HG03175 (cell line): ENCODE data around the gene RSPH3.
"Not testable (repeated sequence)": the region's sequence is repeated elsewhere in the genome, so short reads cannot be mapped to it uniquely, and the experiment has no call there.

Experiments
- ATAC-seq: cut with Tn5 transposase; IDR thresholded peaks from one replicate; pipeline ENCODE4 v1.9.1; 2021; ENCODE audit warnings: mild to moderate bottlenecking, moderate library complexity; ENCODE audit not compliant: unreplicated experiment

The RSPH3 gene

GRCh38 chr6:158999666-159000403 is at the start of gene RSPH3:
Gene RSPH3 (minus strand): TSS chr6:159000202. CDS start chr6:158999550, 652 bp downstream.
- ATAC-seq: peak; percentile 93

- ATAC-seq: no peak
Measured at GRCh38 chr6:159047891-159048685, 48.1 kb upstream of the RSPH3 start.

GRCh38 chr6:159045801-159046200 is 45.8 kb upstream of the RSPH3 start:
- no peak for ATAC-seq

- ATAC-seq: peak; percentile 83
Measured at GRCh38 chr6:159044899-159045727, 45.1 kb upstream of the RSPH3 start, which contains the start of gene TAGAP. Gene TAGAP (minus strand): TSS chr6:159044991. CDS start chr6:159044146, 845 bp downstream.

GRCh38 chr6:159043947-159044346 is 43.9 kb upstream of the RSPH3 start:
- ATAC-seq: no peak

- no peak for ATAC-seq
Measured at GRCh38 chr6:159043251-159043650, 43.2 kb upstream of the RSPH3 start.

GRCh38 chr6:159042826-159043181 is 42.8 kb upstream of the RSPH3 start:
- ATAC-seq: no peak

GRCh38 chr6:159042003-159042825 is 42.2 kb upstream of the RSPH3 start:
- peak; percentile 37 for ATAC-seq

GRCh38 chr6:159041181-159041580 is 41.2 kb upstream of the RSPH3 start:
- no peak for ATAC-seq

GRCh38 chr6:159039885-159040258 is 39.9 kb upstream of the RSPH3 start:
- ATAC-seq: no peak

- ATAC-seq: peak; percentile 79
Measured at GRCh38 chr6:159038914-159039884, 39.2 kb upstream of the RSPH3 start.

GRCh38 chr6:159038318-159038717 is 38.3 kb upstream of the RSPH3 start:
- ATAC-seq: not testable (repeated sequence)

- ATAC-seq: no peak
Measured at GRCh38 chr6:159037756-159038290, 37.8 kb upstream of the RSPH3 start.

- no peak for ATAC-seq
Measured at GRCh38 chr6:159036673-159037072, 36.7 kb upstream of the RSPH3 start.

GRCh38 chr6:159035891-159036290 is 35.9 kb upstream of the RSPH3 start:
- no peak for ATAC-seq

- no peak for ATAC-seq
Measured at GRCh38 chr6:159033160-159034049, 33.4 kb upstream of the RSPH3 start.

GRCh38 chr6:159031846-159032245 is 31.8 kb upstream of the RSPH3 start:
- ATAC-seq: no peak

GRCh38 chr6:159030168-159030567 is 30.2 kb upstream of the RSPH3 start:
- ATAC-seq: no peak
